ENCODE results near the gene PPP2R5D. TPM values are rescaled to one million over a fixed set of nuclear protein-coding genes. Genes with fewer than 3 reads are reported as not detected.

The PPP2R5D gene
- total RNA-seq, 1 experiment from 2014 or later: 52.7 TPM

GRCh38 chr6:43013843-43014433 lies 29.6 kb downstream of the PPP2R5D start, which contains the start of the genes KLHDC3 and MEA1 (continued):
- no peak for TF ChIP-seq ELF4 (CRISPR knock-in tag; IDR thresholded peaks at IDR 0.05; ENCODE audit: low read depth)
- TF ChIP-seq TP53 (CRISPR knock-in tag; IDR thresholded peaks at IDR 0.05): no peak

GRCh38 chr6:43014434-43014909 lies 30.1 kb downstream of the PPP2R5D start:
- CTCF ChIA-PET: interaction anchor here (0.6 to 3.1 kb wide), 18 partner anchors 9 to 843 kb away, joined by 3 to 22 read pairs (median 4); partner anchors contain the start of genes CNPY3, GNMT, KLC4 and MRPL2
- H3K9me3 Mint-ChIP-seq: no peaks in the 10 kb centered on the region
- ATAC-seq: no peak
- no peaks in the 10 kb centered on the region for H3K27me3 Mint-ChIP-seq (ENCODE audit: low read depth)
- peaks cover 56% of the 10 kb centered on the region for H3K36me3 Mint-ChIP-seq
- peak overlapping the region; percentile 95 for H3K27ac Mint-ChIP-seq
- TF ChIP-seq CREB1 (CRISPR knock-in tag; IDR thresholded peaks at IDR 0.05): no peak
- no peak for TF ChIP-seq ZNF425 (CRISPR knock-in tag; conservative IDR thresholded peaks at IDR 0.05)
- TF ChIP-seq PRDM15 (CRISPR knock-in tag; IDR thresholded peaks at IDR 0.05): 0 out of 2 replicates have a peak, but pooled peaks have one; percentile 11
- no peak for TF ChIP-seq ZNF671 (CRISPR knock-in tag; IDR thresholded peaks at IDR 0.05)
- TF ChIP-seq ZNF232 (CRISPR knock-in tag; IDR thresholded peaks at IDR 0.05): no peak
- no peak for TF ChIP-seq ERG (CRISPR knock-in tag; IDR thresholded peaks at IDR 0.05)
- no peak for TF ChIP-seq ZNF138 (CRISPR knock-in tag; conservative IDR thresholded peaks at IDR 0.05)
- no peak for TF ChIP-seq TEAD4 (CRISPR knock-in tag; IDR thresholded peaks at IDR 0.05)
- DNase-seq (ENCODE audit: low spot score): no peak
- peaks cover 28% of the 10 kb centered on the region for H3K4me1 Mint-ChIP-seq
- H3K4me3 Mint-ChIP-seq: peak overlapping the region; percentile 99
- POLR2A ChIA-PET: interaction anchor here (0.5 to 1.7 kb wide), 14 partner anchors 14 to 232 kb away, joined by 3 to 9 read pairs (median 4); partner anchors contain the start of genes CNPY3, CUL7, GNMT and KLC4

- H3K27ac Mint-ChIP-seq: peak overlapping the region; percentile 90; the same call in 1 of the 2 replicates
- DNase-seq (ENCODE audit: low spot score) (no peak), ATAC-seq (no peak)
- no peaks in the 10 kb centered on the region for H3K9me3 Mint-ChIP-seq
- H3K4me3 Mint-ChIP-seq: peak overlapping the region; percentile 53
- TF ChIP-seq CBFB (CRISPR knock-in tag; IDR thresholded peaks at IDR 0.05; ENCODE audit: low read depth): no peak
- POLR2A ChIA-PET: interaction anchor here (0.5 to 0.7 kb wide), 2 partner anchors 11 to 147 kb away, joined by 3 to 5 read pairs; no protein-coding TSS in a partner anchor
- peaks cover 41% of the 10 kb centered on the region for H3K36me3 Mint-ChIP-seq
- peaks cover 36% of the 10 kb centered on the region for H3K4me1 Mint-ChIP-seq
- CTCF ChIA-PET: interaction anchor here (0.8 kb wide), 1 partner anchor 53 kb away, joined by 4 read pairs; no protein-coding TSS in a partner anchor
- H3K27me3 Mint-ChIP-seq (ENCODE audit: low read depth): no peaks in the 10 kb centered on the region
These were observed 32.0 kb downstream of the PPP2R5D start for GRCh38 chr6:43016176-43016942.

Data from WTC11 (cell line).